Lower leg skin (tissue), 4 donors: ENCODE data around the gene NUMA1. TPM values are rescaled to one million over a fixed set of nuclear protein-coding genes. Genes with fewer than 3 reads are reported as not detected.

Experiments
- DNase-seq, 2 donors: peaks; one replicate each; pipeline ENCODE4 v3.0.0-alpha.2; 2019; ENCODE audit warnings: low spot score in 2 of 2
- H3K4me3 ChIP-seq: fragments of 200-600 bp; sonication (generic); 2 replicates; pipeline ENCODE4 v1.5.1; 2017; ENCODE audit warnings: mild to moderate bottlenecking, low read depth; ENCODE audit not compliant: poor library complexity, severe bottlenecking
- POLR2A ChIP-seq, 2 donors: fragments of 450-650 bp; IDR thresholded peaks; one replicate each; pipeline ENCODE4 v1.6.1; 2016 to 2017; ENCODE audit warnings: antibody characterized with exemption in 2 of 2, mild to moderate bottlenecking in 1 of 2, moderate library complexity in 1 of 2
- whole genome bisulfite sequencing, 2 donors: methylation state at CpG; one replicate each; pipeline ENCODE4 v1.1.5; 2018; 5-methylcytosine and 5-hydroxymethylcytosine counted together
- intact Hi-C: fragments of 100-400 bp; cut with DNase I; formaldehyde crosslinking; loops from one replicate; pipeline ENCODE4 v1.15.0; 2023; ENCODE audit warnings: low total_unique reads
- total RNA-seq, 4 donors: library from RNA; depleted of rRNA; stranded (reverse); fragments of >200 nt; gene quantifications; one replicate each; pipeline ENCODE4 v1.1.0, GENCODE V29; 2016
- TF ChIP-seq, protein P1 (sequence below), 3 donors: fragments of 450-650 bp; IDR thresholded peaks; one replicate each; pipeline ENCODE4 v1.5.1; 2016; ENCODE audit warnings: antibody characterized with exemption in 3 of 3, mild to moderate bottlenecking in 3 of 3, moderate library complexity in 2 of 3

The NUMA1 gene
- total RNA-seq, 4 donors from 2014 or later = 356 to 592 (median 409) TPM

DNA sequence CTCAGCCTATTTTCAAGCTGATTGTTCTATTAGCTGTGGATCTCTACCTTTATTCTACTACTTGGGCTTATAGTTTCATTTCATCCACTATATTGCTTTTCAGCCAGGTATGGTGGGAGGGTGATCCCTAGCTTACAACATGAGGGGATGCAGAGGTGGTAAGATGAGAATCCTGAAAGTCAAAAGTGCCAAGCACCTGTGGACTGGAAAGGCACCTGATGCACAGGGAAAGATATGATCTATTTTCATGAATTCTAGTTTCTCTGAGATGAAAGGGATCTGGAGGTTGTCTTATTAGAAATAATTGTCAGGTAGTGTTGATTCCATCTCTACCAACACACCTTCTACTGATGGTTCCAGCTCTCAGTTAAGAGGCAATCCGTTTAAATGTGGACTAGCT is 103.3 kb downstream of the NUMA1 start:
- intact Hi-C loops = loop anchor here (5.0 kb wide), 1 partner anchor 450 kb away; no protein-coding TSS in a partner anchor
- DNase-seq = no peak
- TF ChIP-seq, protein P1, sequence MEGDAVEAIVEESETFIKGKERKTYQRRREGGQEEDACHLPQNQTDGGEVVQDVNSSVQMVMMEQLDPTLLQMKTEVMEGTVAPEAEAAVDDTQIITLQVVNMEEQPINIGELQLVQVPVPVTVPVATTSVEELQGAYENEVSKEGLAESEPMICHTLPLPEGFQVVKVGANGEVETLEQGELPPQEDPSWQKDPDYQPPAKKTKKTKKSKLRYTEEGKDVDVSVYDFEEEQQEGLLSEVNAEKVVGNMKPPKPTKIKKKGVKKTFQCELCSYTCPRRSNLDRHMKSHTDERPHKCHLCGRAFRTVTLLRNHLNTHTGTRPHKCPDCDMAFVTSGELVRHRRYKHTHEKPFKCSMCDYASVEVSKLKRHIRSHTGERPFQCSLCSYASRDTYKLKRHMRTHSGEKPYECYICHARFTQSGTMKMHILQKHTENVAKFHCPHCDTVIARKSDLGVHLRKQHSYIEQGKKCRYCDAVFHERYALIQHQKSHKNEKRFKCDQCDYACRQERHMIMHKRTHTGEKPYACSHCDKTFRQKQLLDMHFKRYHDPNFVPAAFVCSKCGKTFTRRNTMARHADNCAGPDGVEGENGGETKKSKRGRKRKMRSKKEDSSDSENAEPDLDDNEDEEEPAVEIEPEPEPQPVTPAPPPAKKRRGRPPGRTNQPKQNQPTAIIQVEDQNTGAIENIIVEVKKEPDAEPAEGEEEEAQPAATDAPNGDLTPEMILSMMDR (IDR thresholded peaks at IDR 0.05) = no peak
- TF ChIP-seq POLR2A (IDR thresholded peaks at IDR 0.05) = no peak
- H3K4me3 ChIP-seq = no peak overlapping the region
- 55 to 63% methylated on average over 1 of the region's 1 CpG for WGBS, 2 donors

- no peak for DNase-seq
- intact Hi-C loops = loop anchor here (5.0 kb wide), 1 partner anchor 451 kb away; no protein-coding TSS in a partner anchor
- H3K4me3 ChIP-seq = no peak overlapping the region
- no peak for TF ChIP-seq POLR2A (IDR thresholded peaks at IDR 0.05)
- TF ChIP-seq, protein P1 (IDR thresholded peaks at IDR 0.05) = no peak
- 87 to 94% methylated on average over 5 of the region's 5 CpGs for WGBS, 2 donors
These were observed 103.8 kb downstream of the NUMA1 start for GRCh38 chr11:71976551-71976950.

DNA sequence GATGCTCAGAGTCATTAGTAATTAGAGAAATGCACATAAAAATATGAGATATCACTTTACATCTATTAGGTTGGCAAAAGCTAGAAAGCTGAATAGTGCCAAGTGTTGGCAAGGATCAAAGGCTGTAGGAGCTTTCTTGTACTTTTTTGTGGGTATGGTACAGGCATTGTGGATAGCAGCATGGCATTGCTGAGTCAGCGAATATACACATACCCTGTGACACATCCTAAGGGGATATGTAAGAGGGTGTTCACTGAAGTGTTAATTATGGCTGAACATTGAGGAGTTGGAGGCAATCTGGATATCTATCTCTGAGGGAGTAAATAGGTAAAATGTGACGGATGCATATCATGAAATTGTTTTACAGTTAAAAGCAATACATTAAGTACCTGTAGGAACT is 108.7 kb downstream of the NUMA1 start:
- WGBS, 2 donors = 92 to 96% methylated on average over 2 of the region's 2 CpGs
- intact Hi-C loops = no loop called here
- no peak overlapping the region for H3K4me3 ChIP-seq
- TF ChIP-seq POLR2A (IDR thresholded peaks at IDR 0.05) = no peak
- TF ChIP-seq, protein P1 (IDR thresholded peaks at IDR 0.05) = no peak
- no peak for DNase-seq

GRCh38 chr11:71964641-71965040 is 115.7 kb downstream of the NUMA1 start:
- intact Hi-C loops = no loop called here
- H3K4me3 ChIP-seq = no peak overlapping the region
- WGBS, 2 donors = 91 to 97% methylated on average over 4 of the region's 4 CpGs
- TF ChIP-seq, protein P1 (IDR thresholded peaks at IDR 0.05) = no peak
- no peak for TF ChIP-seq POLR2A (IDR thresholded peaks at IDR 0.05)
- DNase-seq = no peak

DNA sequence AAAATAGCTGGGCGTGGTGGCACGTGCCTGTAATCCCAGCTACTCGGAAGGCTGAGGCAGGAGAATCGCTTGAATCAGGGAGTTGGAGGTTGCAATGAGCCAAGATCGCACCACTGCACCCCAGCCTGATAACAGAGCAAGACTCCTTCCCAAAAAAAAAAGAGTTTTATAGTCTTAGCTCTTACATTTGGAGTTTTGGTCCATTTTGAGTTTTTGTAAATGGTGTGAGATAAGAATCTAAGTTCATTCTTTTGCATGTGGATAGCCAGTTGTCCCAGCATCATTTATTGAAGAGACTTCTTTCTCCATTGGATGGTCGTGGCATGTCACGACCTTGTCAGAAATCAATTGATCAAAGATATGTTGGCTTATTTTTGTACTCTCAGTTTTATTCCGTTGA is 116.9 kb downstream of the NUMA1 start:
- no peak for TF ChIP-seq POLR2A (IDR thresholded peaks at IDR 0.05)
- TF ChIP-seq, protein P1 (IDR thresholded peaks at IDR 0.05) = no peak
- DNase-seq = no peak
- H3K4me3 ChIP-seq = no peak overlapping the region
- intact Hi-C loops = no loop called here
- 93 to 94% methylated on average over 8 of the region's 8 CpGs for WGBS, 2 donors

DNA sequence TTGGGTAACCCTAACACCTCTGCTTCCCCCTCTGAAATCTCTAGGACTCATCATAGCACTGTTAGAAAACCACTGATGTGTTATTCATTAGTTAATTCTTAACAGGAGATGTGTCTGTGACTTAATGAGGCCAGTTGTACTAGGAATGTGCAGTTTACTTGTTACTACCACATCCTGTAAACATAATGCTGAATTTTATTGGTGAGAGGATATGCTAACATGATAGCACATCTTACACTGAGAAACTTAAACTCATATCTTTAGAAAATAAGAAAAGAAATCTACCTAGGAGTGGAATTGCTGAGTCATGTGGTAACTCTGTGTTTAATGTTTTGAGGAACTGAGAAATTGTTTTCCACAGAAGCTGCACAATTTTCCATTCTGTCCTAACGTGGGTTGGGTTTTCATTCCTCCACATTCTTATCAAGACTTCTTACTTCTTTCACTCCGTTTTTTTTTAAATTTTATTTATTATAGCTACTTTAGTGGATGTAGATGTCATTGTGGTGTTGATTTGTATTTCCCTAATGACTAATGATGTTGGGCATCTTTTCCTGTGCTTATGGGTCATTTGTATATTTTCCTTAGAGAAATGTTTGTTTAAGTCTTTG is 117.8 kb downstream of the NUMA1 start:
- intact Hi-C loops = no loop called here
- DNase-seq = no peak
- 66 to 76% methylated on average over 2 of the region's 2 CpGs for WGBS, 2 donors
- H3K4me3 ChIP-seq = no peak overlapping the region
- TF ChIP-seq, protein P1 (IDR thresholded peaks at IDR 0.05) = no peak
- TF ChIP-seq POLR2A (IDR thresholded peaks at IDR 0.05) = no peak
